Breast epithelium (tissue), 4 donors: ENCODE measurements around the gene CMTM2. TPM values are rescaled to one million over a fixed set of nuclear protein-coding genes. Genes with fewer than 3 reads are reported as not detected.
A peak's percentile ranks its signal among the peaks of the same experiment; 100 is the strongest.

ENCODE experiments used
- DNase-seq, 2 donors: peaks; one replicate each; pipeline ENCODE4 v3.0.0-alpha.2; 2019; ENCODE audit warnings: low spot score in 2 of 2
- H3K27ac ChIP-seq, 2 donors: fragments of 200-600 bp; sonication (generic) in 1 of 2; one replicate each; pipeline ENCODE4 v1.5.1; 2016 to 2019; ENCODE audit warnings: mild to moderate bottlenecking in 1 of 2
- H3K27me3 ChIP-seq, 2 donors: fragments of 200-600 bp; sonication (generic) in 1 of 2; one replicate each; pipeline versions ENCODE4 v1.5.1 to v1.6.0; 2017 to 2019; ENCODE audit warnings: control low read depth in 1 of 2, mild to moderate bottlenecking in 1 of 2
- H3K36me3 ChIP-seq: fragments of 200-600 bp; one replicate; pipeline ENCODE4 v1.5.1; 2019
- H3K4me1 ChIP-seq, 2 donors: fragments of 200-600 bp; sonication (generic); one replicate each; pipeline ENCODE4 v1.5.1; 2016 to 2019; ENCODE audit warnings: control low read depth in 1 of 2
- H3K4me3 ChIP-seq, 3 donors: fragments of 200-600 bp; sonication (generic); 1 replicate in 2 of 3; 2 replicates in 1 of 3; pipeline ENCODE4 v1.5.1; 2016 to 2019; ENCODE audit warnings: mild to moderate bottlenecking in 3 of 3, moderate library complexity in 2 of 3
- H3K9me3 ChIP-seq, 2 donors: fragments of 200-600 bp; sonication (generic) in 1 of 2; one replicate each; pipeline ENCODE4 v1.5.1; 2016 to 2019; ENCODE audit warnings: control low read depth in 1 of 2
- POLR2A ChIP-seq: fragments of 450-650 bp; IDR thresholded peaks from one replicate; pipeline ENCODE4 v1.6.1; 2016; ENCODE audit warnings: antibody characterized with exemption, mild to moderate bottlenecking, moderate library complexity
- POLR2AphosphoS5 ChIP-seq, 3 donors: sonication (generic); formaldehyde crosslinking; IDR thresholded peaks; one replicate each; pipeline ENCODE4 v1.6.1; 2017; ENCODE audit warnings: antibody characterized with exemption in 3 of 3
- intact Hi-C: fragments of 100-400 bp; cut with DNase I; formaldehyde crosslinking; loops from one replicate; pipeline ENCODE4 v1.15.1; 2023; ENCODE audit warnings: low total_unique reads
- total RNA-seq, 3 donors: library from RNA; depleted of rRNA; stranded (reverse); fragments of >200 nt; gene quantifications; one replicate each; pipeline ENCODE4 v1.1.0, GENCODE V29; 2016
- TF ChIP-seq, protein P1 (sequence below), 3 donors: fragments of 450-650 bp; IDR thresholded peaks; one replicate each; pipeline ENCODE4 v1.5.1; 2016 to 2017; ENCODE audit warnings: antibody characterized with exemption in 3 of 3, mild to moderate bottlenecking in 3 of 3, moderate library complexity in 3 of 3

CMTM2 gene
- total RNA-seq, 3 donors from 2014 or later: not detected

DNA sequence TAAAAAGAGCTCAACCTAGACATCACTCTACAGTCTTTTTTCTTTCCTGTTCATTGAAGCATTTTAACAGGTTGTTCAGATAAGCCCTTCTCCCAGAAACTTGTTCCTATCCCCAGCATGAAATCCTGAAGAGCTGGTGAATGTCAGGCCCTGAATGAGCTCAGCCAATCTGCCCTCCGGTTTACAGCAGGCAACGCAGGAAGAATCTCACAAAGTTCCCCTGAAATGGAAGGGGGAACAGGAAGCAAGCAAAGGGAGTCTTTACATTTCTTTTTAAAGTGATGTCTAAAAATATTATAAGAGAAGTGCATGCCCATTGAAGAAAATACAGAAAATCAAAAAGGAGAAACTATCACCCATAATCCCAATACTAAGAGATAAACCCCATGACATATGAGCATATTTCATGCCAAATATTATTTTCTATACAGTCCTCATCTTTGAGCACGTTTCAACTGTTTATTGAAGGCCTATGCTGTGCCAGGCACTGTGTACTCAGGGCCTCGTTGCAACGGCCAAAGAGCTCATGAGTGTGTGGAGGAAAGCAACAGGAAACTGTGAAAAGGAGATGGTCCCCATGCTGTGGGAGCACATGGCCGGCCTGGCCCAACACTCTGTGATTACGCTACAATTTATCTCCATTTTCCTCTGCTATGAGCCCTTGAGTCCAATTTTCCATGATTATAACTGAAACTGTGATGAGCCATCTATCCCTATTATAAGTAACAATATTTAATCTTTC lies 35.1 kb upstream of the CMTM2 start:
- TF ChIP-seq POLR2A: no peak
- TF ChIP-seq, protein P1, sequence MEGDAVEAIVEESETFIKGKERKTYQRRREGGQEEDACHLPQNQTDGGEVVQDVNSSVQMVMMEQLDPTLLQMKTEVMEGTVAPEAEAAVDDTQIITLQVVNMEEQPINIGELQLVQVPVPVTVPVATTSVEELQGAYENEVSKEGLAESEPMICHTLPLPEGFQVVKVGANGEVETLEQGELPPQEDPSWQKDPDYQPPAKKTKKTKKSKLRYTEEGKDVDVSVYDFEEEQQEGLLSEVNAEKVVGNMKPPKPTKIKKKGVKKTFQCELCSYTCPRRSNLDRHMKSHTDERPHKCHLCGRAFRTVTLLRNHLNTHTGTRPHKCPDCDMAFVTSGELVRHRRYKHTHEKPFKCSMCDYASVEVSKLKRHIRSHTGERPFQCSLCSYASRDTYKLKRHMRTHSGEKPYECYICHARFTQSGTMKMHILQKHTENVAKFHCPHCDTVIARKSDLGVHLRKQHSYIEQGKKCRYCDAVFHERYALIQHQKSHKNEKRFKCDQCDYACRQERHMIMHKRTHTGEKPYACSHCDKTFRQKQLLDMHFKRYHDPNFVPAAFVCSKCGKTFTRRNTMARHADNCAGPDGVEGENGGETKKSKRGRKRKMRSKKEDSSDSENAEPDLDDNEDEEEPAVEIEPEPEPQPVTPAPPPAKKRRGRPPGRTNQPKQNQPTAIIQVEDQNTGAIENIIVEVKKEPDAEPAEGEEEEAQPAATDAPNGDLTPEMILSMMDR (IDR thresholded peaks at IDR 0.05): no peak
- TF ChIP-seq POLR2AphosphoS5 (IDR thresholded peaks at IDR 0.05): no peak
- DNase-seq: no peak
- Histone ChIP-seq H3K36me3 (no peaks in the 10 kb centered on the region), H3K4me3 (no peak overlapping the region), H3K4me1 (no peaks in the 10 kb centered on the region), H3K27ac (no peak overlapping the region), H3K27me3 (no peaks in the 10 kb centered on the region), H3K9me3 (no peaks in the 10 kb centered on the region)
- intact Hi-C loops: no loop called here

GRCh38 chr16:66547101-66547989 lies 31.9 kb upstream of the CMTM2 start:
- Histone ChIP-seq H3K27me3 (no peaks in the 10 kb centered on the region), H3K9me3 (no peaks in the 10 kb centered on the region), H3K4me3 (no peak overlapping the region), H3K4me1 (no peaks in the 10 kb centered on the region), H3K27ac (peak overlapping the region; percentile 95 to 97), H3K36me3 (no peaks in the 10 kb centered on the region)
- intact Hi-C loops: no loop called here
- no peak for DNase-seq
- TF ChIP-seq, protein P1 (IDR thresholded peaks at IDR 0.05): no peak
- TF ChIP-seq POLR2A: no peak

GRCh38 chr16:66548068-66548467 lies 31.2 kb upstream of the CMTM2 start:
- H3K9me3 ChIP-seq: no peaks in the 10 kb centered on the region
- H3K4me3 ChIP-seq: no peak overlapping the region
- peak overlapping the region; percentile 95 to 97 for H3K27ac ChIP-seq
- H3K27me3 ChIP-seq: no peaks in the 10 kb centered on the region
- DNase-seq: no peak
- H3K36me3 ChIP-seq: no peaks in the 10 kb centered on the region
- H3K4me1 ChIP-seq: no peaks in the 10 kb centered on the region
- intact Hi-C loops: no loop called here
- TF ChIP-seq, protein P1 (IDR thresholded peaks at IDR 0.05): no peak
- TF ChIP-seq POLR2A: no peak
- no peak for TF ChIP-seq POLR2AphosphoS5 (IDR thresholded peaks at IDR 0.05)

- DNase-seq: no peak
- Histone ChIP-seq H3K4me3 (peak overlapping the region; percentile 68 to 81 (median 78)), H3K9me3 (no peaks in the 10 kb centered on the region), H3K27ac (peak overlapping the region; percentile 95 to 97), H3K4me1 (no peaks in the 10 kb centered on the region), H3K27me3 (no peaks in the 10 kb centered on the region), H3K36me3 (no peaks in the 10 kb centered on the region)
- no peak for TF ChIP-seq POLR2AphosphoS5 (IDR thresholded peaks at IDR 0.05)
- TF ChIP-seq POLR2A: no peak
- TF ChIP-seq, protein P1 (IDR thresholded peaks at IDR 0.05): no peak
- intact Hi-C loops: no loop called here
Observed at GRCh38 chr16:66548868-66549267, 30.4 kb upstream of the CMTM2 start.
